HG03575 (cell line): ENCODE measurements around the gene DUSP14.
"Not testable (repeated sequence)": the region's sequence is repeated elsewhere in the genome, so short reads cannot be mapped to it uniquely, and the experiment has no call there.

Source experiments
- ATAC-seq: cut with Tn5 transposase; IDR thresholded peaks from one replicate; pipeline ENCODE4 v1.9.1; 2021; ENCODE audit not compliant: unreplicated experiment, insufficient number of reproducible peaks, low FRiP score; ENCODE audit errors: extremely low read depth

Gene DUSP14, protein sequence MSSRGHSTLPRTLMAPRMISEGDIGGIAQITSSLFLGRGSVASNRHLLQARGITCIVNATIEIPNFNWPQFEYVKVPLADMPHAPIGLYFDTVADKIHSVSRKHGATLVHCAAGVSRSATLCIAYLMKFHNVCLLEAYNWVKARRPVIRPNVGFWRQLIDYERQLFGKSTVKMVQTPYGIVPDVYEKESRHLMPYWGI

DNA sequence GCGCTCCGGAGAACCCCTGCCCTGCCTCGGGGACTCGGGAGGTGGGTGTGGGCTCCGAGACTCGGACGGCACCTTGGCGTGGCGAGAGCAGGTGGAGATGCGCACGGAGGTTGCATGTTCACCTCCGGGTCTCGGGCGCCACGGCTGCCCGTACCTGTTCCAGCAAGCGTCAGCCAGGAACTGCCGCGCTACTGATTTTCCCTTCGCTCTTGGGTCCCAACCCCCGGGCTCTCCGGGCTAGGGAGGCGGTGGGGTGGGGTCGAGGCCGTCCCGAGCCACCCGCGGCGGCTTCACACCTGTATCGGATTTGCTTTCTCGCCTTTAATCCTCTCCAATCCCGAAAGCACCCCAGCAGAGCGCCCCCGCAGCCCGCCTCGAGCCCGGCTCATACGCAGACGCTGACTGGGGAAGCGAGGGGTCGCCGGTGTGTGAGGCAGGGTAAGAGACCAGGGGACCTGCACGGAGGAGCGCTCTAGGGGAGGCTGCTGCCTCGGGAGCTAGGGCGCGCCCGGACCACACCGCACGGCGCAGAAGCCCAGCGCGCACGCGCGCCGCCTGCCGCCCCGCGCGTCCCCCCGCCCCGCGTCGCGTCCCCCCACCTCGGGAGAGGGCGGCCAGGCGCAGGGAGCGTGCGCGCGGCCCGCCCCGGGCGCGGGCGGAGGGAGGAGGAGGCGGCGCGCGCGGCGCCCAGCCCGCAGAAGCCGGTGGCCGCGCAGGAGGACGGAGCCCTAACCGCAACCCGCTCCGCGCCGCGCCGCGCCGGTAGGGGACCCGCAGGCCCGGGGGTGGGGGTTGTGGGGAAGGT, at the start of gene DUSP14:
Gene DUSP14 (plus strand): TSS at position 695 of the 805 bp plus-strand sequence. CDS start 22,382 bp downstream, outside the sequence.
- no peak for ATAC-seq

- ATAC-seq: no peak
These were observed 49.3 kb upstream of the DUSP14 start for GRCh38 chr17:37440424-37440823.

DNA sequence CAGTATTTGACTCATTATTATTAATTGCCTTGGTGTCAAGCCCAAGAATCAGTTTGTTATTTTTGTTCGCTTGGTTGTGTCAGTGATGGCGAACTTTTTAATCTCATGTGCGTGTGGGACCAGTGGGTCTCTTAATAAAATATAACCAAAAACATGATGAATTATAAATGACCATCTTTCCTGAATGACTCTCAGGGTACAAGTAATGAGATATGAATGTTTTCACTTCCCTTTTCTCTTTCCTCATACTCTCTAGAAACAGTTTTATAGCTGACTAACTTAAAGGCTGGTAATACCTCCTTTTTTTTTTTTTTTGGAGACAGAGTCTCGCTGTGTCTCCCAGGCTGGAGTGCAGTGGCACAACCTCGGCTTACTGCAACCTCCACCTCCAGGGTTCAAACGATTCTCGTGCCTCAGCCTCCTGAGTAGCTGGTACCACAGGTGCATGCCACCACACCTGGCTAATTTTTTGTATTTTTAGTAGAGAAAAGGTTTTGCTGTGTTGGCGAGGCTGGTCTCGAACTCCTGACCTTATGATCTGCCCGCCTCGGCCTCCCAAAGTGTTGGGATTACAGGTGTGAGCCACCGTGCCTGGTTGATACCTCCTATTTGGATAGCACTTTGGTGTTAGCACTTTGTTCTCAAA, 48.2 kb upstream of the DUSP14 start:
- ATAC-seq: not testable (repeated sequence)

GRCh38 chr17:37446027-37446426, 43.7 kb upstream of the DUSP14 start:
- ATAC-seq: no peak

GRCh38 chr17:37447641-37448040, 42.0 kb upstream of the DUSP14 start:
- ATAC-seq: no peak

DNA sequence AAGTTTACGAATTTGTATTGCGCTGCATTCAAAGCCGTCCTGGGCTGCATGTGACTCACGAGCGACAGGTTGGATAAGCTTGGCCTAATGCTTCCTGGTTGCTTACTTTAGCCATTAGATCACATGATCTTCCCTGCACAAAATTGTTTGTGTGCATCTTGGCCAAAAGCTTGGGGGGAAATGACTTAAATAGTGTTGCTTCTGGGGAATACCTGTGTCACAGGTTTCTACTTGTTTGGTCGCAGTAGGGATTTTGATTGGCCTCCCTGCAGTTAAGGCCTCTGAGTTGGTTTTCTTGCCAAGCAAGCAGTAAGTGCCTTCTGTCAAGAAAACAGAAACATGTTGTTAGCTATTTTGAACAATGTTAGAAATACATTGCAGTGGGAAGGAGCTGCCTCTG, 39.6 kb upstream of the DUSP14 start:
- no peak for ATAC-seq

DNA sequence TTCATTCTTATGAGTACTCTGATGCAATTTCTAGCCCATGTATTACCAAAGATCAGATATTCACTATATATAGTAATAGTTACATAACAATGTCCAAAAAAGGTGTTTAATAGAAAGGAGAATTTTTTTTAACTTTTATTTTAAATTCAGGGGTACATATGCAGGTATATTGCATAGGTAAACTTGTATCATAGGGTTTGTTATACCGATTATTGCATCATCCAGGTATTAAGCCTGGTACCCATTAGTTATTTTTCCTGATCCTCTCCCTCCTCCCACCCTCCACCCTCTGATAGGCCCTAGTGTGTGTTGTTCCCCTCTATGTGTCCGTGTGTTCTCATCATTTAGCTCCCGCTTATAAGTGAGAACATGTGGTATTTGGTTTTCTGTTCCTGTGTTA, 31.9 kb upstream of the DUSP14 start:
- not testable (repeated sequence) for ATAC-seq

- ATAC-seq: no peak
These were observed 30.9 kb upstream of the DUSP14 start for GRCh38 chr17:37458805-37459204.

GRCh38 chr17:37461668-37462067, 28.0 kb upstream of the DUSP14 start:
- ATAC-seq: no peak

GRCh38 chr17:37462492-37462891, 27.2 kb upstream of the DUSP14 start:
- ATAC-seq: no peak

DNA sequence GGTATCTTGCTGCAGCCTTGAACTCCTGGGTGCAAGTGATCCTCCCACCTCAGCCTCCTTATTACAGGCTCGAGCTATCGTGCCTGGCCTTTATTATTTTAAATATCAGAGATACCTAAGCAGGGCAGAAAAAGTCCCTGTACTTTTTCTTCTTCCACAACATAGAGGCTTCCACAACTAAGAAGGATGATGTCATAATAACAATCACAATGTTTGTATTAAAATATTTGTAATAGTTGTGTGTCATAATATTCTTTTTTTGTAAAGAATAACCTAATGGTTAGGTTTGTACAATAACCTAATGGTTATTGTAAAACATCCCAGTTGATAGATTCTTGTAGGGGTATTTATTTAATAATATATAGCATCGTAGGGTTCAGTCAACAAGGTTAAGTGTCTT, 26.7 kb upstream of the DUSP14 start:
- no peak for ATAC-seq

DNA sequence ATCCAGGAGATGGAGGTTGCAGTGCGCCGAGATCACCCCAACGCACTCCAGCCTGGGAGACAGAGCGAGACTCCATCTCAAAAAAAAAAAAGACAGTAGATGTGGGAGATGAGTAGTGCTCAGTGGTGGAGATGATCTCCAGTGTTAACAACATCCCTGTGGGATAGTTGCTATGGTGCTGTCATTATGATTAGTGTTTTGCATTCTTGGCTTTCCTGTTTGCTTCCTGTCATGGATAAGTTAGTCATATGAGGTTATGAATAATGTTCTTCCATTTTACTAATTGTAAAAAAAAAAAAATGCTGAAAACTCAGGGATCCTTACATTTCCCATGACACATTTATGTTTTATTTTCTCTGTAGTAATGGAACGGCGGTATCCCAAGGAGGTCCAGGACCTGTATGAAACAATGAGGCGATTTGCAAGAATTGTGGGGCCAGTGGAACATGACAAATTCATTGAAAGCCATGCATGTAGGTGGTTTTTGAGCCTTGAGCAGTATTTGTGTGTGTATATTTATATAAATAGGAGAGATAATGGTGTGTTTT, 24.5 kb upstream of the DUSP14 start:
- ATAC-seq: no peak

DNA sequence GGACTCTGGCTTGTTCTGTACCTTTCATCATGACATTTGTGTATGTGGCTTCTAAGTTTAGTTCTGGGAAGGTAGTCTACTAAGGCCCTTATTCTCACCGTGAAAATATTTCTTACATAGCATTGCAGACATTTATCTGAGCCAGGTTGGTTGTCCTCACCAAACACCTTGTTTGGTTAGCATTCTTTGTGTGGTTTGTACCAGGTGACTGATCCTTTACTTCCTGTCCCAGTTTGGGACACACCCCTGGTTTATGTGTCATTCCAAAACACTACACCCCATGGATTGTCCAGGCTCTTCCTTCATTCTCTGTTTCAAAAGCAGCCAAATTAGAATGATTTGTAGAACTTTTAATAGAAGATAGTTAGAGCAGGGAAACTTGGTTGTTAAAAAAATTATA, 23.2 kb upstream of the DUSP14 start:
- no peak for ATAC-seq

DNA sequence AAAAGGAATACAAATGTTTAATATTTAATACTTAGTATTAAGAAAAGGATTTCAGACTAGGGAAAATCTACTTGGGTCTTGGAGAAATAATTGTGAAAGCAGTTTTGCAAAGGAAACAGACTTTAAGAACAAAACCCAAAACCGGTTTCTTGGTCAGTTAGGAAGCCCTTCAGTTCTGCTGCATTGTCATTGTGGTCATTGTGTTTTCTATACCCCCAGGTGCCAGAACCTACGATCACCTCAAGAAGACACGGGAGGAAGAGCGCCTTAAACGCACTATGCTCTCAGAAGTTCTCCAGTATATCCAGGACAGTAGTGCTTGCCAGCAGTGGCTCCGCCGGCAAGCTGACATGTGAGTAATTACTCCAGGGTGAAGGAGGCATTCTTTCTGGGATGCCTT, 19.5 kb upstream of the DUSP14 start:
- no peak for ATAC-seq

GRCh38 chr17:37475731-37476420, 13.8 kb upstream of the DUSP14 start:
- ATAC-seq: no peak

GRCh38 chr17:37476431-37477120, 13.1 kb upstream of the DUSP14 start:
- ATAC-seq: no peak

DNA sequence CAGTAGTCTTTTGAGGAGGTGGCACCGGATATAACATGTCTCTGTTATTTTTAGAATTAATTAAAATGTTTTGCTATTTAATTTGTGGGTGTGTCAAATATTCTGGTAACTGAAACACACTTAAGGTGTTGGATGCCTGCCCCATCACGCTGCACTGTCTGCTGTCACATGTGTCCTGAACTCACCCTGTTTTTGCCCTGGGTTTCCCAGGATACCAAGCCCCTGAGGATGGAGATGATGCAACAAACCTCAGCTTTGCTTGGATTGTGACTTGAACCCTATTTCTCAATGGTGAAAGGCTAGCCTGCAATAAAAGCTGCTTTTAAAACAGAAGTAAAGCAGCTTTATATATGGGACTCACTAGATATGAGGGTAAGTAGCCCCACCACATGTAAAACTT, 11.5 kb upstream of the DUSP14 start:
- ATAC-seq: no peak

- ATAC-seq: no peak
These were observed 10.7 kb upstream of the DUSP14 start for GRCh38 chr17:37479025-37479424.

GRCh38 chr17:37480427-37480826, 9.3 kb upstream of the DUSP14 start:
- no peak for ATAC-seq
